Esophagus squamous epithelium (tissue), 5 donors: Measurements from ENCODE around the gene DST. TPM values are rescaled to one million over a fixed set of nuclear protein-coding genes. Genes with fewer than 3 reads are reported as not detected.

ENCODE experiments used
- DNase-seq: peaks from one replicate; lab custom pipeline; 2025; lab: John Stamatoyannopoulos, UW
- H3K27ac ChIP-seq, 4 donors: fragments of 200-600 bp; sonication (generic); one replicate each; pipeline ENCODE4 v1.5.1; 2016 to 2019; ENCODE audit warnings: mild to moderate bottlenecking in 1 of 4
- H3K27me3 ChIP-seq, 4 donors: fragments of 200-600 bp; sonication (generic); 1 replicate in 3 of 4; 2 replicates in 1 of 4; pipeline versions ENCODE4 v1.5.1 to v1.6.0; 2017 to 2021; ENCODE audit warnings: antibody characterized with exemption in 1 of 4
- H3K36me3 ChIP-seq, 3 donors: fragments of 200-600 bp; sonication (generic); one replicate each; pipeline ENCODE4 v1.5.1; 2016 to 2019
- H3K4me1 ChIP-seq, 3 donors: fragments of 200-600 bp; sonication (generic); one replicate each; pipeline ENCODE4 v1.5.1; 2017 to 2019
- H3K4me3 ChIP-seq, 4 donors: fragments of 200-600 bp; sonication (generic); 1 replicate in 3 of 4; 2 replicates in 1 of 4; pipeline ENCODE4 v1.5.1; 2016 to 2019; ENCODE audit warnings: mild to moderate bottlenecking in 2 of 4, moderate library complexity in 1 of 4
- H3K9me3 ChIP-seq, 3 donors: fragments of 200-600 bp; sonication (generic); one replicate each; pipeline ENCODE4 v1.5.1; 2016 to 2019
- CTCF ChIP-seq, 6 experiments: fragments of 450-650 bp in 4 of 6; fragments of 200-600 bp in 2 of 6; sonication (generic) in 2 of 6; IDR thresholded peaks; one replicate each; pipeline ENCODE4 v1.5.1; 2016 to 2019; ENCODE audit warnings: antibody characterized with exemption in 6 of 6, mild to moderate bottlenecking in 4 of 6, moderate library complexity in 4 of 6
- POLR2A ChIP-seq, 4 donors: fragments of 450-650 bp; IDR thresholded peaks; one replicate each; pipeline ENCODE4 v1.6.1; 2017; ENCODE audit warnings: antibody characterized with exemption in 4 of 4, mild to moderate bottlenecking in 4 of 4, moderate library complexity in 3 of 4
- WGBS, 2 donors: methylation state at CpG; one replicate each; pipeline ENCODE4 v1.1.5; 2018; 5-methylcytosine and 5-hydroxymethylcytosine counted together
- intact Hi-C: fragments of 100-400 bp; cut with DNase I; formaldehyde crosslinking; loops from one replicate; pipeline ENCODE4 v1.15.0; 2022
- total RNA-seq, 4 donors: library from RNA; depleted of rRNA; stranded (reverse); fragments of >200 nt; gene quantifications; one replicate each; pipeline ENCODE4 v1.1.0, GENCODE V29; 2016
- donor health status: DM: yes; HTN: yes; CAD: no.

DST gene
- total RNA-seq, 4 donors from 2014 or later: 134 to 468 (median 175) TPM

- 81 to 86% methylated on average over 1 of the region's 1 CpG for WGBS, 2 donors
- Histone ChIP-seq H3K27me3 (no peaks in the 10 kb centered on the region), H3K9me3 (no peaks in the 10 kb centered on the region), H3K4me3 (no peak overlapping the region), H3K27ac (no peak overlapping the region), H3K36me3 (peaks cover 0 to 100% (median 3%) of the 10 kb centered on the region in 3 donors), H3K4me1 (no peaks in the 10 kb centered on the region)
- TF ChIP-seq POLR2A (IDR thresholded peaks at IDR 0.05) (no peak), CTCF (IDR thresholded peaks at IDR 0.05) (no peak)
- intact Hi-C loops: no loop called here
- no peak for DNase-seq
Measured at GRCh38 chr6:56624728-56625069, 18.0 kb downstream of the DST start.

GRCh38 chr6:56624046-56624727, 18.5 kb downstream of the DST start:
- Histone ChIP-seq H3K9me3 (no peaks in the 10 kb centered on the region), H3K36me3 (peaks cover 0 to 100% (median 3%) of the 10 kb centered on the region in 3 donors), H3K27ac (no peak overlapping the region), H3K4me3 (no peak overlapping the region), H3K4me1 (no peaks in the 10 kb centered on the region), H3K27me3 (no peaks in the 10 kb centered on the region)
- DNase-seq: no peak
- no peak for TF ChIP-seq POLR2A (IDR thresholded peaks at IDR 0.05)
- TF ChIP-seq CTCF (IDR thresholded peaks at IDR 0.05): no peak
- 66 to 69% methylated on average over 5 of the region's 5 CpGs for WGBS, 2 donors
- intact Hi-C loops: no loop called here

- TF ChIP-seq CTCF (IDR thresholded peaks at IDR 0.05) (no peak), POLR2A (IDR thresholded peaks at IDR 0.05) (no peak)
- WGBS, 2 donors: 90% methylated on average over 12 of the region's 12 CpGs
- DNase-seq: no peak
- peaks cover 3 to 100% (median 5%) of the 10 kb centered on the region in 3 donors for H3K36me3 ChIP-seq
- H3K4me3 ChIP-seq: no peak overlapping the region
- no peaks in the 10 kb centered on the region for H3K27me3 ChIP-seq
- H3K4me1 ChIP-seq: no peaks in the 10 kb centered on the region
- intact Hi-C loops: no loop called here
- H3K9me3 ChIP-seq: no peaks in the 10 kb centered on the region
- no peak overlapping the region for H3K27ac ChIP-seq
Measured at GRCh38 chr6:56620229-56620868, 22.3 kb downstream of the DST start.

- Histone ChIP-seq H3K36me3 (peaks cover 3 to 84% (median 5%) of the 10 kb centered on the region in 3 donors), H3K27me3 (no peaks in the 10 kb centered on the region), H3K9me3 (no peaks in the 10 kb centered on the region), H3K27ac (no peak overlapping the region), H3K4me3 (no peak overlapping the region), H3K4me1 (no peaks in the 10 kb centered on the region)
- WGBS, 2 donors: 87 to 92% methylated on average over 3 of the region's 3 CpGs
- intact Hi-C loops: no loop called here
- TF ChIP-seq POLR2A (IDR thresholded peaks at IDR 0.05) (no peak), CTCF (IDR thresholded peaks at IDR 0.05) (peak in 1 of 6 experiments; percentile 17)
- DNase-seq: no peak
Measured at GRCh38 chr6:56618050-56618449, 24.6 kb downstream of the DST start.

- no peak overlapping the region for H3K27ac ChIP-seq
- H3K4me1 ChIP-seq: no peaks in the 10 kb centered on the region
- TF ChIP-seq CTCF (IDR thresholded peaks at IDR 0.05) (no peak), POLR2A (IDR thresholded peaks at IDR 0.05) (no peak)
- H3K27me3 ChIP-seq: no peaks in the 10 kb centered on the region
- no peak overlapping the region for H3K4me3 ChIP-seq
- WGBS, 2 donors: 96 to 97% methylated on average over 5 of the region's 5 CpGs
- H3K36me3 ChIP-seq: peaks cover 3 to 73% (median 5%) of the 10 kb centered on the region in 3 donors
- intact Hi-C loops: no loop called here
- DNase-seq: no peak
- H3K9me3 ChIP-seq: no peaks in the 10 kb centered on the region
Measured at GRCh38 chr6:56616967-56617366, 25.7 kb downstream of the DST start.
